Neural cell (in vitro differentiated cells): ENCODE results near the gene GMIP. TPM values are rescaled to one million over a fixed set of nuclear protein-coding genes. Genes with fewer than 3 reads are reported as not detected.
"Not testable (repeated sequence)": the region's sequence is repeated elsewhere in the genome, so short reads cannot be mapped to it uniquely, and the experiment has no call there.

Experiments
- H2AFZ ChIP-seq: fragments of 200-600, 300-800 bp; sonication (generic), shearing (Covaris generic); 2 replicates; pipeline ENCODE4 v1.6.0; 2014; ENCODE audit warnings: low read depth, mild to moderate bottlenecking, antibody characterized with exemption, low read length, moderate library complexity
- H3F3A ChIP-seq: fragments of 200-600 bp; shearing (Covaris generic); 2 replicates; pipeline ENCODE4 v1.6.1; 2016; ENCODE audit warnings: mild to moderate bottlenecking, moderate library complexity, mixed read lengths, antibody characterized with exemption, low read length; ENCODE audit not compliant: insufficient read depth, poor library complexity, severe bottlenecking
- H3K27ac ChIP-seq: fragments of 200-600, 300-800 bp; sonication (generic), shearing (Covaris generic); 2 replicates; pipeline ENCODE4 v1.5.1; 2014; ENCODE audit warnings: mild to moderate bottlenecking, low read length, moderate library complexity
- H3K27me3 ChIP-seq: fragments of 300-800, 200-600 bp; sonication (generic), shearing (Covaris generic); 2 replicates; pipeline ENCODE4 v1.6.0; 2014; ENCODE audit warnings: mild to moderate bottlenecking, low read depth, low read length, moderate library complexity; ENCODE audit not compliant: insufficient read depth
- H3K36me3 ChIP-seq: fragments of 300-800, 200-600 bp; sonication (generic), shearing (Covaris generic); 2 replicates; pipeline ENCODE4 v1.5.1; 2014; ENCODE audit warnings: mild to moderate bottlenecking, antibody characterized with exemption, low read length, moderate library complexity; ENCODE audit not compliant: insufficient read depth
- H3K4me2 ChIP-seq: fragments of 300-800, 200-600 bp; sonication (generic), shearing (Covaris generic); 2 replicates; pipeline ENCODE4 v1.6.0; 2014; ENCODE audit warnings: mild to moderate bottlenecking, low read length
- H3K4me3 ChIP-seq: fragments of 300-800, 200-600 bp; sonication (generic), shearing (Covaris generic); 2 replicates; pipeline ENCODE4 v1.5.1; 2014; ENCODE audit warnings: mild to moderate bottlenecking, low read length, moderate library complexity
- H3K79me2 ChIP-seq: fragments of 200-600 bp; shearing (Covaris generic); replicated peaks from 2 replicates; pipeline ENCODE4 v1.6.0; 2014; ENCODE audit warnings: mild to moderate bottlenecking, low read length, moderate library complexity; ENCODE audit not compliant: insufficient read depth
- H3K9ac ChIP-seq: fragments of 300-800, 200-600 bp; sonication (generic), shearing (Covaris generic); 2 replicates; pipeline ENCODE4 v1.6.1; 2016; ENCODE audit warnings: mild to moderate bottlenecking, low read length, mixed read lengths
- H3K9me2 ChIP-seq: fragments of 200-600 bp; shearing (Covaris generic); 2 replicates; pipeline ENCODE4 v1.6.1; 2016; ENCODE audit warnings: mild to moderate bottlenecking, low read length, mixed read lengths; ENCODE audit not compliant: insufficient read depth
- H3K9me3 ChIP-seq: fragments of 200-600, 300-800 bp; sonication (generic), shearing (Covaris generic); 2 replicates; pipeline ENCODE4 v1.6.1; 2016; ENCODE audit warnings: mild to moderate bottlenecking, mixed run types, low read length, moderate library complexity, mixed read lengths
- H4K20me1 ChIP-seq: fragments of 200-600 bp; shearing (Covaris generic); 2 replicates; pipeline ENCODE4 v1.6.1; 2016; ENCODE audit warnings: mild to moderate bottlenecking, mixed run types; ENCODE audit not compliant: insufficient read depth
- CTCF ChIP-seq: fragments of 450-650 bp; IDR thresholded peaks from 2 replicates; pipeline ENCODE4 v1.5.1; 2014; ENCODE audit warnings: antibody characterized with exemption, mild to moderate bottlenecking, moderate library complexity; ENCODE audit not compliant: poor library complexity, severe bottlenecking
- EP300 ChIP-seq: fragments of 450-650 bp; conservative IDR thresholded peaks from 2 replicates; pipeline ENCODE4 v1.6.1; 2014; ENCODE audit warnings: antibody characterized with exemption, mild to moderate bottlenecking, moderate library complexity; ENCODE audit not compliant: poor library complexity, severe bottlenecking
- EZH2 ChIP-seq: fragments of 200-600, 300-800 bp; shearing (Covaris generic), sonication (generic); IDR thresholded peaks from 2 replicates; pipeline ENCODE4 v1.6.1; 2014; ENCODE audit warnings: antibody characterized with exemption, low read length, borderline replicate concordance, mild to moderate bottlenecking; ENCODE audit not compliant: insufficient read depth, poor library complexity, severe bottlenecking
- MXI1 ChIP-seq: fragments of 450-650 bp; conservative IDR thresholded peaks from 2 replicates; pipeline ENCODE4 v1.6.1; 2014; ENCODE audit warnings: antibody characterized with exemption, mild to moderate bottlenecking; ENCODE audit not compliant: poor library complexity, severe bottlenecking
- POLR2AphosphoS5 ChIP-seq: IDR thresholded peaks from 2 replicates; pipeline ENCODE4 v1.6.1; 2012
- REST ChIP-seq: IDR thresholded peaks from 2 replicates; pipeline ENCODE4 v1.6.1; 2012; ENCODE audit warnings: borderline replicate concordance
- SMC3 ChIP-seq: fragments of 450-650 bp; conservative IDR thresholded peaks from 2 replicates; pipeline ENCODE4 v1.6.1; 2014; ENCODE audit warnings: antibody characterized with exemption, mild to moderate bottlenecking, moderate library complexity; ENCODE audit not compliant: poor library complexity
- TAF1 ChIP-seq: IDR thresholded peaks from 2 replicates; pipeline ENCODE4 v1.6.1; 2012; ENCODE audit warnings: low read depth
- polyA plus RNA-seq: library from polyadenylated mRNA; depleted of rRNA; stranded (reverse); fragments of >200 nt; gene quantifications from 2 replicates; pipeline ENCODE4 v1.2.3, GENCODE V29; 2014

The GMIP gene
- polyA plus RNA-seq, 1 donor from 2014 or later, result 18.4 TPM

- H3K27ac ChIP-seq, result no peak overlapping the region
- H4K20me1 ChIP-seq, result no peaks in the 10 kb centered on the region
- TF ChIP-seq SMC3 (no peak), MXI1 (no peak), CTCF (no peak), REST (no peak), TAF1 (no peak), POLR2AphosphoS5 (no peak), EZH2 (no peak)
- H3F3A ChIP-seq, result no peaks in the 10 kb centered on the region
- H3K36me3 ChIP-seq, result no peaks in the 10 kb centered on the region
- H3K79me2 ChIP-seq, result peaks cover 4% of the 10 kb centered on the region
- no peaks in the 10 kb centered on the region for H3K9me2 ChIP-seq
- H3K4me2 ChIP-seq, result no peak overlapping the region
- no peaks in the 10 kb centered on the region for H3K27me3 ChIP-seq
- H3K4me3 ChIP-seq, result peak overlapping the region; percentile 97
- H3K9me3 ChIP-seq, result no peaks in the 10 kb centered on the region
- no peak overlapping the region for H2AFZ ChIP-seq
- H3K9ac ChIP-seq, result no peak overlapping the region
These were observed 26.7 kb upstream of the GMIP start for GRCh38 chr19:19670070-19670551.

- TF ChIP-seq SMC3 (peak; percentile 27), REST (no peak), POLR2AphosphoS5 (peak; percentile 58), MXI1 (peak; percentile 64), EP300 (peak; percentile 11)
- Histone ChIP-seq H3K79me2 (peaks cover 4% of the 10 kb centered on the region), H3F3A (no peaks in the 10 kb centered on the region), H3K4me3 (peak within 1 kb of the TSS; percentile 97), H4K20me1 (no peaks in the 10 kb centered on the region), H3K9me3 (no peaks in the 10 kb centered on the region), H2AFZ (peak within 1 kb of the TSS; percentile 62), H3K9me2 (no peaks in the 10 kb centered on the region), H3K27ac (peak within 1 kb of the TSS; percentile 33), H3K27me3 (no peaks in the 10 kb centered on the region), H3K4me2 (peak within 1 kb of the TSS; percentile 62), H3K9ac (peak within 1 kb of the TSS; percentile 78), H3K36me3 (no peaks in the 10 kb centered on the region)
These were observed 25.0 kb upstream of the GMIP start, which contains the start of gene ZNF101 for GRCh38 chr19:19668230-19669012. Gene ZNF101 (plus strand): TSS chr19:19668839. CDS start chr19:19668964, 125 bp downstream.

GRCh38 chr19:19665420-19665948, 22.0 kb upstream of the GMIP start:
- not testable (repeated sequence) for H3K4me3 ChIP-seq, H3K27ac ChIP-seq

More at GRCh38 chr19:19665420-19665948, 22.0 kb upstream of the GMIP start:
- H3K36me3 ChIP-seq, H3K9me2 ChIP-seq, H3K4me2 ChIP-seq, H3K27me3 ChIP-seq, H3K9me3 ChIP-seq, H3F3A ChIP-seq, H2AFZ ChIP-seq, H4K20me1 ChIP-seq, H3K9ac ChIP-seq: not testable (repeated sequence)
- H3K79me2 ChIP-seq, result peaks cover 25% of the 10 kb centered on the region
